Uterus (tissue), 4 donors: ENCODE results near the gene CRYBG1. TPM values are rescaled to one million over a fixed set of nuclear protein-coding genes. Genes with fewer than 3 reads are reported as not detected.

Experiments used
- DNase-seq, 2 donors: peaks; one replicate each; pipeline ENCODE4 v3.0.0-alpha.2; 2019 to 2020
- H3K27ac ChIP-seq, 2 donors: fragments of 200-600 bp; sonication (generic); 1 replicate in 1 of 2; 2 replicates in 1 of 2; pipeline ENCODE4 v1.5.1; 2016 to 2018
- H3K27me3 ChIP-seq, 2 donors: fragments of 200-600 bp; sonication (generic); one replicate each; pipeline ENCODE4 v1.5.1; 2018 to 2019; ENCODE audit warnings: control low read depth in 1 of 2
- H3K36me3 ChIP-seq, 2 donors: fragments of 200-600 bp; sonication (generic); one replicate each; pipeline ENCODE4 v1.5.1; 2019; ENCODE audit warnings: control low read depth in 1 of 2
- H3K4me1 ChIP-seq, 2 donors: fragments of 200-600 bp; sonication (generic); one replicate each; pipeline ENCODE4 v1.5.1; 2018 to 2019; ENCODE audit warnings: control low read depth in 1 of 2
- H3K4me3 ChIP-seq, 2 donors: fragments of 200-600 bp; sonication (generic); 1 replicate in 1 of 2; 2 replicates in 1 of 2; pipeline ENCODE4 v1.5.1; 2018 to 2019; ENCODE audit warnings: mild to moderate bottlenecking in 1 of 2
- H3K9me3 ChIP-seq, 2 donors: fragments of 200-600 bp; sonication (generic); one replicate each; pipeline ENCODE4 v1.5.1; 2019; ENCODE audit warnings: control low read depth in 1 of 2
- POLR2A ChIP-seq, 2 donors: fragments of 450-650 bp; IDR thresholded peaks; one replicate each; pipeline ENCODE4 v1.6.1; 2016; ENCODE audit warnings: antibody characterized with exemption in 2 of 2, mild to moderate bottlenecking in 1 of 2, moderate library complexity in 1 of 2
- intact Hi-C: fragments of 100-400 bp; cut with DNase I; formaldehyde crosslinking; loops from one replicate; pipeline ENCODE4 v1.15.1; 2023; ENCODE audit warnings: low total_unique reads
- total RNA-seq, 4 donors: library from RNA; depleted of rRNA in 3 of 4; stranded (reverse); fragments of >200 nt in 3 of 4; gene quantifications; one replicate each; pipeline versions ENCODE4 v1.1.0 to v1.2.4, GENCODE V29; 2014 to 2023
- TF ChIP-seq, protein P1 (sequence below), 4 experiments: fragments of 200-600 bp in 2 of 4; fragments of 450-650 bp in 2 of 4; sonication (generic) in 2 of 4; IDR thresholded peaks; one replicate each; pipeline ENCODE4 v1.5.1; 2016 to 2019; ENCODE audit warnings: antibody characterized with exemption in 4 of 4, mild to moderate bottlenecking in 2 of 4, moderate library complexity in 1 of 4
- donor health status: DM: yes; HTN: yes; CAD: no.

The CRYBG1 gene
- total RNA-seq, 4 donors from 2014 or later = 3.6 to 65.3 (median 8.9) TPM

DNA sequence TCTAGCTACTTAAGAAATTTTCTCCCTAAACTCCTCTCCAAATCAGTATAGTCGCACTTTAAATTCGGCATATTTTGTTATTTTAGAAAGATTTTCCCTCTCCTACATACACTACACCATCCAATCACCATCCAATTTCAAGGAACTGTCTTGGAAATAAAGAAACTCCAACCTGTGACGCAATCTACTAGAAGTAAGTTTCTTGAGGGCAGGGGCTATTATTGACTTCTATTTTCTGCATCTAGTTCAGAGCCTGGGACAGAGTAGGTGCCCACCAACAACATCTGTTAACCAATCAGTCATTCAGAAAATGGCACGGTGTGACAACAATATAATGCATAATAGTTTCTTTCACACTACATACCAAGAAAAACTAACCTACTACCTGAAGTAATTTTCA, 38.6 kb upstream of the CRYBG1 start:
- H3K4me3 ChIP-seq = no peak overlapping the region
- H3K27me3 ChIP-seq = no peaks in the 10 kb centered on the region
- H3K27ac ChIP-seq = no peak overlapping the region
- no peaks in the 10 kb centered on the region for H3K36me3 ChIP-seq
- DNase-seq = no peak
- intact Hi-C loops = no loop called here
- TF ChIP-seq POLR2A (IDR thresholded peaks at IDR 0.05) = no peak
- TF ChIP-seq, protein P1, sequence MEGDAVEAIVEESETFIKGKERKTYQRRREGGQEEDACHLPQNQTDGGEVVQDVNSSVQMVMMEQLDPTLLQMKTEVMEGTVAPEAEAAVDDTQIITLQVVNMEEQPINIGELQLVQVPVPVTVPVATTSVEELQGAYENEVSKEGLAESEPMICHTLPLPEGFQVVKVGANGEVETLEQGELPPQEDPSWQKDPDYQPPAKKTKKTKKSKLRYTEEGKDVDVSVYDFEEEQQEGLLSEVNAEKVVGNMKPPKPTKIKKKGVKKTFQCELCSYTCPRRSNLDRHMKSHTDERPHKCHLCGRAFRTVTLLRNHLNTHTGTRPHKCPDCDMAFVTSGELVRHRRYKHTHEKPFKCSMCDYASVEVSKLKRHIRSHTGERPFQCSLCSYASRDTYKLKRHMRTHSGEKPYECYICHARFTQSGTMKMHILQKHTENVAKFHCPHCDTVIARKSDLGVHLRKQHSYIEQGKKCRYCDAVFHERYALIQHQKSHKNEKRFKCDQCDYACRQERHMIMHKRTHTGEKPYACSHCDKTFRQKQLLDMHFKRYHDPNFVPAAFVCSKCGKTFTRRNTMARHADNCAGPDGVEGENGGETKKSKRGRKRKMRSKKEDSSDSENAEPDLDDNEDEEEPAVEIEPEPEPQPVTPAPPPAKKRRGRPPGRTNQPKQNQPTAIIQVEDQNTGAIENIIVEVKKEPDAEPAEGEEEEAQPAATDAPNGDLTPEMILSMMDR (IDR thresholded peaks at IDR 0.05) = no peak
- H3K9me3 ChIP-seq = no peaks in the 10 kb centered on the region
- H3K4me1 ChIP-seq = peaks cover 5 to 7% of the 10 kb centered on the region in 2 donors

DNA sequence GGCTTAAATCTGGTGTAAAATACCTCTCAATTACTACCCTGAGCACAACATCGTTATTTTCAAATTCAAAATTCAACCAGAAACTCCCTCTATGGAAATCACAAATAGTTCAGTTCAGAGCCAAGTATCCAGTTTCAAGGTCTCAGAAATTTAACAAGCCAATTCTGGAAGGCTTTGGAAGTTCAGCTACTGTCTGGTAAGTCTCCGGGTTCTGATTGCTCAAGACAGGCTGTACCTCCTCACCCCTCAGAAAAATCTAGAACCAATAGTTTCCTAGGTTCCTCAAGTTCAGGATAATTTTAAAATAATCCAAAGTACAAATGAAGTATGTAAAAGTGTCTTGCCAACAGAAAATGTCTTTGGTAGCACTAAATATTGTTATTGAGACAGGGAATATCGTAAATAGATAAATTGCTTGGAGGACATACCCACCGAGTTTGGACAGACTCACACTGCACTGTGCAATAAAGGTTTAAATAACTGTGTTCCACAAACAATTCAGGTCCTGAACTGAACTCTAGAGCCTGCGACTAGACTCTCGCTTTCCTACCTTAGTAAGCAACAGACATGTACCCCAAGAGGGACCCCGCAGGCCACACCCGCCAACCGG, 35.7 kb upstream of the CRYBG1 start:
- Histone ChIP-seq H3K9me3 (no peaks in the 10 kb centered on the region), H3K4me1 (peaks cover 5 to 7% of the 10 kb centered on the region in 2 donors), H3K27ac (peak overlapping the region; percentile 83 to 95), H3K36me3 (no peaks in the 10 kb centered on the region), H3K27me3 (no peaks in the 10 kb centered on the region), H3K4me3 (peak overlapping the region; percentile 89 to 99)
- no peak for TF ChIP-seq POLR2A (IDR thresholded peaks at IDR 0.05)
- TF ChIP-seq, protein P1 (IDR thresholded peaks at IDR 0.05) = no peak
- no peak for DNase-seq
- intact Hi-C loops = no loop called here

GRCh38 chr6:106325336-106326178, 35.0 kb upstream of the CRYBG1 start, which contains the start of gene ATG5:
Gene ATG5 (minus strand): TSS chr6:106325760. CDS start chr6:106316208, 9,552 bp downstream.
- Histone ChIP-seq H3K27ac (peak within 1 kb of the TSS; percentile 83 to 95), H3K27me3 (no peaks in the 10 kb centered on the region), H3K36me3 (no peaks in the 10 kb centered on the region), H3K4me1 (peaks cover 5 to 7% of the 10 kb centered on the region in 2 donors), H3K9me3 (no peaks in the 10 kb centered on the region), H3K4me3 (peak within 1 kb of the TSS; percentile 89 to 99)
- TF ChIP-seq, protein P1 (IDR thresholded peaks at IDR 0.05) = peak in 1 of 4 experiments; percentile 26
- TF ChIP-seq POLR2A (IDR thresholded peaks at IDR 0.05) = peak; percentile 71 to 80
- intact Hi-C loops = no loop called here
- DNase-seq = peak; percentile 99

- Histone ChIP-seq H3K4me3 (no peak overlapping the region), H3K27ac (no peak overlapping the region), H3K4me1 (no peaks in the 10 kb centered on the region), H3K27me3 (no peaks in the 10 kb centered on the region), H3K36me3 (no peaks in the 10 kb centered on the region), H3K9me3 (no peaks in the 10 kb centered on the region)
- no peak for TF ChIP-seq POLR2A (IDR thresholded peaks at IDR 0.05)
- TF ChIP-seq, protein P1 (IDR thresholded peaks at IDR 0.05) = peak; percentile 50 to 60 (median 56)
- peak; percentile 23 to 33 for DNase-seq
- intact Hi-C loops = loop anchor here (10.0 kb wide), 1 partner anchor 230 kb away; no protein-coding TSS in a partner anchor
These were observed 25.7 kb upstream of the CRYBG1 start for GRCh38 chr6:106334646-106335448.
